Skeletal muscle satellite cell (primary cell): ENCODE measurements around the gene TFF1.

Source experiments
- H3K27me3 ChIP-seq: 2 replicates; pipeline ENCODE4 v1.7.0; 2013; ENCODE audit warnings: low read length; ENCODE audit not compliant: control insufficient read depth, insufficient read depth
- H3K36me3 ChIP-seq: 2 replicates; pipeline ENCODE4 v1.7.0; 2013; ENCODE audit warnings: mild to moderate bottlenecking, control low read depth, low read length; ENCODE audit not compliant: insufficient read depth
- H3K4me1 ChIP-seq: 2 replicates; pipeline ENCODE4 v1.7.0; 2013; ENCODE audit warnings: low read length; ENCODE audit not compliant: control insufficient read depth, insufficient read depth
- H3K4me2 ChIP-seq: 2 replicates; pipeline ENCODE4 v1.7.0; 2013; ENCODE audit warnings: mild to moderate bottlenecking, low read length
- H3K4me3 ChIP-seq: 2 replicates; pipeline ENCODE4 v1.7.0; 2013; ENCODE audit warnings: low read length
- H3K9ac ChIP-seq: 2 replicates; pipeline ENCODE4 v1.7.0; 2013; ENCODE audit warnings: mild to moderate bottlenecking, low read depth, low read length, moderate library complexity
- H3K9me3 ChIP-seq: replicated peaks from 2 replicates; pipeline ENCODE4 v1.7.0; 2013; ENCODE audit warnings: mild to moderate bottlenecking, control low read depth, low read length

The TFF1 gene

GRCh38 chr21:42387843-42388340 lies 21.6 kb upstream of the TFF1 start:
- Histone ChIP-seq H3K4me3 (no peak overlapping the region), H3K9ac (no peak overlapping the region)

GRCh38 chr21:42387164-42387563 lies 20.8 kb upstream of the TFF1 start:
- H3K27me3 ChIP-seq, result peaks cover 3% of the 10 kb centered on the region
- H3K4me3 ChIP-seq, result no peak overlapping the region
- H3K4me2 ChIP-seq, result no peak overlapping the region
- H3K9me3 ChIP-seq, result no peaks in the 10 kb centered on the region
- H3K36me3 ChIP-seq, result no peaks in the 10 kb centered on the region
- no peaks in the 10 kb centered on the region for H3K4me1 ChIP-seq
- H3K9ac ChIP-seq, result no peak overlapping the region

More at GRCh38 chr21:42387843-42388340, 21.6 kb upstream of the TFF1 start:
- Histone ChIP-seq H3K27me3 (peaks cover 3% of the 10 kb centered on the region), H3K4me2 (no peak overlapping the region), H3K36me3 (no peaks in the 10 kb centered on the region), H3K4me1 (no peaks in the 10 kb centered on the region), H3K9me3 (no peaks in the 10 kb centered on the region)

GRCh38 chr21:42386034-42386591 lies 19.8 kb upstream of the TFF1 start:
- Histone ChIP-seq H3K36me3 (no peaks in the 10 kb centered on the region), H3K27me3 (peaks cover 3% of the 10 kb centered on the region), H3K9me3 (no peaks in the 10 kb centered on the region), H3K4me2 (no peak overlapping the region), H3K9ac (no peak overlapping the region), H3K4me1 (no peaks in the 10 kb centered on the region), H3K4me3 (no peak overlapping the region)

GRCh38 chr21:42385619-42386018 lies 19.3 kb upstream of the TFF1 start:
- Histone ChIP-seq H3K36me3 (no peaks in the 10 kb centered on the region), H3K4me1 (no peaks in the 10 kb centered on the region), H3K4me3 (no peak overlapping the region), H3K9me3 (no peaks in the 10 kb centered on the region), H3K27me3 (peaks cover 3% of the 10 kb centered on the region), H3K9ac (no peak overlapping the region), H3K4me2 (no peak overlapping the region)

GRCh38 chr21:42384989-42385388 lies 18.7 kb upstream of the TFF1 start:
- Histone ChIP-seq H3K4me1 (no peaks in the 10 kb centered on the region), H3K9ac (no peak overlapping the region), H3K36me3 (no peaks in the 10 kb centered on the region), H3K4me3 (no peak overlapping the region), H3K27me3 (peaks cover 3% of the 10 kb centered on the region), H3K9me3 (no peaks in the 10 kb centered on the region), H3K4me2 (no peak overlapping the region)

GRCh38 chr21:42384156-42384945 lies 18.0 kb upstream of the TFF1 start:
- H3K9ac ChIP-seq, result no peak overlapping the region
- H3K4me3 ChIP-seq, result no peak overlapping the region
- no peaks in the 10 kb centered on the region for H3K4me1 ChIP-seq
- H3K9me3 ChIP-seq, result no peaks in the 10 kb centered on the region
- peaks cover 3% of the 10 kb centered on the region for H3K27me3 ChIP-seq
- no peaks in the 10 kb centered on the region for H3K36me3 ChIP-seq
- H3K4me2 ChIP-seq, result no peak overlapping the region

- peaks cover 3% of the 10 kb centered on the region for H3K27me3 ChIP-seq
- H3K4me3 ChIP-seq, result no peak overlapping the region
- H3K9ac ChIP-seq, result no peak overlapping the region
- H3K4me1 ChIP-seq, result no peaks in the 10 kb centered on the region
- H3K9me3 ChIP-seq, result no peaks in the 10 kb centered on the region
- H3K4me2 ChIP-seq, result no peak overlapping the region
- no peaks in the 10 kb centered on the region for H3K36me3 ChIP-seq
These were observed 17.0 kb upstream of the TFF1 start for GRCh38 chr21:42383331-42383730.

- Histone ChIP-seq H3K9ac (no peak overlapping the region), H3K4me1 (no peaks in the 10 kb centered on the region), H3K27me3 (peaks cover 3% of the 10 kb centered on the region), H3K4me3 (no peak overlapping the region), H3K36me3 (no peaks in the 10 kb centered on the region), H3K9me3 (no peaks in the 10 kb centered on the region), H3K4me2 (no peak overlapping the region)
These were observed 16.6 kb upstream of the TFF1 start for GRCh38 chr21:42382915-42383314.

- Histone ChIP-seq H3K4me1 (no peaks in the 10 kb centered on the region), H3K4me3 (no peak overlapping the region), H3K4me2 (no peak overlapping the region)
These were observed 15.1 kb upstream of the TFF1 start for GRCh38 chr21:42381347-42381984.

GRCh38 chr21:42379426-42380215 lies 13.3 kb upstream of the TFF1 start:
- no peaks in the 10 kb centered on the region for H3K27me3 ChIP-seq
- H3K36me3 ChIP-seq, result no peaks in the 10 kb centered on the region
- no peaks in the 10 kb centered on the region for H3K9me3 ChIP-seq
- no peaks in the 10 kb centered on the region for H3K4me1 ChIP-seq
- H3K4me3 ChIP-seq, result no peak overlapping the region
- H3K4me2 ChIP-seq, result no peak overlapping the region
- H3K9ac ChIP-seq, result no peak overlapping the region

More at GRCh38 chr21:42381347-42381984, 15.1 kb upstream of the TFF1 start:
- H3K9me3 ChIP-seq, result no peaks in the 10 kb centered on the region
- no peaks in the 10 kb centered on the region for H3K36me3 ChIP-seq
- peaks cover 2% of the 10 kb centered on the region for H3K27me3 ChIP-seq
- H3K9ac ChIP-seq, result no peak overlapping the region

GRCh38 chr21:42378418-42378817 lies 12.1 kb upstream of the TFF1 start:
- no peak overlapping the region for H3K4me2 ChIP-seq
- no peak overlapping the region for H3K9ac ChIP-seq
- no peaks in the 10 kb centered on the region for H3K9me3 ChIP-seq
- no peaks in the 10 kb centered on the region for H3K36me3 ChIP-seq
- H3K27me3 ChIP-seq, result no peaks in the 10 kb centered on the region
- no peaks in the 10 kb centered on the region for H3K4me1 ChIP-seq
- no peak overlapping the region for H3K4me3 ChIP-seq
